Measurements from ENCODE around the gene MXD1. TPM values are rescaled to one million over a fixed set of nuclear protein-coding genes. Genes with fewer than 3 reads are reported as not detected.
A peak's percentile ranks its signal among the peaks of the same experiment; 100 is the strongest.
"Not testable (repeated sequence)": the region's sequence is repeated elsewhere in the genome, so short reads cannot be mapped to it uniquely, and the experiment has no call there.

Gene MXD1
- 0.35 and 0.70 TPM in 2 replicates for total RNA-seq (2014; rRNA removed; shearing (Covaris generic))

DNA sequence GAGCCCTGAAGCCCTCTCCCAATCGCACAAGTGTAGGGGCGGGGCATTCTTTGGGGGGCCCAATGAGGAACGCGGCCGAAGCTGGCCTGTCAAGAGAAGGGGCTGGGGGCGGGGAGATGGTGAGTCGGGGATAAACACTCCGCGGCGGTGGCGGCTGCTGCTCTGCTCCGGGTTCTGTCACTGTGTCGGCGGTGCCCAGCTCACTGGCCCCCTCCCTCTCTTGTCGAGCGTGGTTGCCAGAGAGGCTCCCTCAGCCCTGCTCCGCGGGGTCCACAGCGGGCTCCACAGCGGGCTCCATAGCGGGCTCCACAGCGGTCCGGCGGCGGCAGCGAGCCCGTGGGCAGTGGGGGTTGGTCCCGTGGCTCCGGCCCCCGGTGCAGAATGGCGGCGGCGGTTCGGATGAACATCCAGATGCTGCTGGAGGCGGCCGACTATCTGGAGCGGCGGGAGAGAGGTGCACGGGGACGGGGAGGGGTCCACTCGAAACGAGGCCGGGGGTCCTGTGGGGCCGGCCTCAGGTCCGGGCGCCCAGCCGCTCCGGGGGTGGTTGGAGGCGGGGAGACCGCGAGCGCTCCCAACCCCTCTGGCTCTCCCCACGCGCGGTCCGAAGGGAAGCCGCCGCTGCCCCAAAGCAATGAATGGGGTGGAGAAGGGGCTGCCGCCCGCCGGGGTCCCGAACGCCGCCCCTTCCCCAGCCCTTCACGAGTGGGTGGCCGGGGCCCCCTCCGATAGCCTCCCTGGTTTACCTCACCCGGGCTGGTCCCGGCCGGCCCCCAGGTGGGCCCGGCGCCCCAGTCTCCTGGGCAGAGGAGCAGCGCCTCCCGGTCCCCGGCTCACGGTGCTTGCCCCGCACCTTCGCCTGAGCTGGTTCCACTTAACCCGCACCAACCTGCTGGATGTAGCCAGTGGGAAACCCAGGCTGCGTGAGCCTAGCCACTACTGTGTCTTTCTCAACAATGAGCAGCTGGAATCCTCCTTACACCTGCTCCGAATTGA lies at the start of gene MXD1:
Gene MXD1 (plus strand): TSS at position 160 of the 996 bp plus-strand sequence. CDS start 222 bp downstream, at position 382.
- DNase-seq: peak; percentile 64
- Histone ChIP-seq H3K36me3 (replicated peaks; ENCODE audit: control insufficient read depth, insufficient read depth, low read length) (no peaks in the 10 kb centered on the region), H3K4me3 (ENCODE audit: insufficient read depth, low read depth, low read length) (peak within 1 kb of the TSS; percentile 73), H3K27me3 (ENCODE audit: control insufficient read depth, insufficient read depth, low read length) (peaks cover 8% of the 10 kb centered on the region; the same call in 1 of the 2 replicates)

- Histone ChIP-seq H3K4me3 (ENCODE audit: insufficient read depth, low read depth, low read length) (no peak overlapping the region), H3K36me3 (replicated peaks; ENCODE audit: control insufficient read depth, insufficient read depth, low read length) (no peaks in the 10 kb centered on the region), H3K27me3 (ENCODE audit: control insufficient read depth, insufficient read depth, low read length) (no peaks in the 10 kb centered on the region)
- no peak for DNase-seq
These were observed 26.5 kb upstream of the MXD1 start for GRCh38 chr2:69888451-69888850.

- no peaks in the 10 kb centered on the region for H3K27me3 ChIP-seq (ENCODE audit: control insufficient read depth, insufficient read depth, low read length)
- no peak for DNase-seq
- H3K36me3 ChIP-seq (replicated peaks; ENCODE audit: control insufficient read depth, insufficient read depth, low read length): no peaks in the 10 kb centered on the region
- H3K4me3 ChIP-seq (ENCODE audit: insufficient read depth, low read depth, low read length): no peak overlapping the region
These were observed 25.6 kb upstream of the MXD1 start for GRCh38 chr2:69889302-69889701.

GRCh38 chr2:69890881-69891280 lies 24.0 kb upstream of the MXD1 start:
- no peak for DNase-seq
- H3K4me3 ChIP-seq (ENCODE audit: insufficient read depth, low read depth, low read length): no peak overlapping the region
- H3K27me3 ChIP-seq (ENCODE audit: control insufficient read depth, insufficient read depth, low read length): no peaks in the 10 kb centered on the region
- H3K36me3 ChIP-seq (replicated peaks; ENCODE audit: control insufficient read depth, insufficient read depth, low read length): no peaks in the 10 kb centered on the region; the same call in 1 of the 2 replicates

GRCh38 chr2:69892838-69893424 lies 22.0 kb upstream of the MXD1 start:
- DNase-seq; H3K27me3 ChIP-seq (ENCODE audit: control insufficient read depth, insufficient read depth, low read length); H3K36me3 ChIP-seq (replicated peaks; ENCODE audit: control insufficient read depth, insufficient read depth, low read length); H3K4me3 ChIP-seq (ENCODE audit: insufficient read depth, low read depth, low read length): not testable (repeated sequence)

GRCh38 chr2:69893684-69894551 lies 21.0 kb upstream of the MXD1 start, which contains the start of gene SNRNP27:
Gene SNRNP27 (plus strand): TSS chr2:69893956. CDS start chr2:69893985, 29 bp downstream.
- H3K36me3 ChIP-seq (replicated peaks; ENCODE audit: control insufficient read depth, insufficient read depth, low read length): peaks cover 4% of the 10 kb centered on the region
- no peaks in the 10 kb centered on the region for H3K27me3 ChIP-seq (ENCODE audit: control insufficient read depth, insufficient read depth, low read length)
- peak within 1 kb of the TSS; percentile 59 for H3K4me3 ChIP-seq (ENCODE audit: insufficient read depth, low read depth, low read length)
- DNase-seq: peak; percentile 76

DNA sequence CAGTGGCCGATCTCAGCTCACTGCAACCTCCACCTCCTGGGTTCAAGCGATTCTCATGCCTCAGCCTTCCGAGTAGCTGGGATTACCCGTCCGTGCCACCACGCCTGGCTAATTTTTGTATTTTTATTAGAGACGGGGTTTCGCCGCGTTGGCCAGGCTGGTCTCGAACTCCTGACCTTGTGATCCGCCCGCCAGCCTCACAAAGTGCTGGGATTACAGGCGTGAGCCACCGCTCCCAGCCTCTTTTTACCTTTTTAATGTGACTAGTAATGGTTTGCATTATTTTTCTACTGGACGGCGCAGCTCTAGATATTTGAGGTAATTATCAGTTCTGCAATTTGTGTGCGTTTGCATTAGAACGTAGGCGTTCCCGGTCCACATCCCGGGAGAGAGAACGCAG lies 20.2 kb upstream of the MXD1 start:
- not testable (repeated sequence) for DNase-seq; H3K27me3 ChIP-seq (ENCODE audit: control insufficient read depth, insufficient read depth, low read length); H3K36me3 ChIP-seq (replicated peaks; ENCODE audit: control insufficient read depth, insufficient read depth, low read length)
- H3K4me3 ChIP-seq (ENCODE audit: insufficient read depth, low read depth, low read length): peak overlapping the region; percentile 59; the same call in 1 of the 2 replicates

DNA sequence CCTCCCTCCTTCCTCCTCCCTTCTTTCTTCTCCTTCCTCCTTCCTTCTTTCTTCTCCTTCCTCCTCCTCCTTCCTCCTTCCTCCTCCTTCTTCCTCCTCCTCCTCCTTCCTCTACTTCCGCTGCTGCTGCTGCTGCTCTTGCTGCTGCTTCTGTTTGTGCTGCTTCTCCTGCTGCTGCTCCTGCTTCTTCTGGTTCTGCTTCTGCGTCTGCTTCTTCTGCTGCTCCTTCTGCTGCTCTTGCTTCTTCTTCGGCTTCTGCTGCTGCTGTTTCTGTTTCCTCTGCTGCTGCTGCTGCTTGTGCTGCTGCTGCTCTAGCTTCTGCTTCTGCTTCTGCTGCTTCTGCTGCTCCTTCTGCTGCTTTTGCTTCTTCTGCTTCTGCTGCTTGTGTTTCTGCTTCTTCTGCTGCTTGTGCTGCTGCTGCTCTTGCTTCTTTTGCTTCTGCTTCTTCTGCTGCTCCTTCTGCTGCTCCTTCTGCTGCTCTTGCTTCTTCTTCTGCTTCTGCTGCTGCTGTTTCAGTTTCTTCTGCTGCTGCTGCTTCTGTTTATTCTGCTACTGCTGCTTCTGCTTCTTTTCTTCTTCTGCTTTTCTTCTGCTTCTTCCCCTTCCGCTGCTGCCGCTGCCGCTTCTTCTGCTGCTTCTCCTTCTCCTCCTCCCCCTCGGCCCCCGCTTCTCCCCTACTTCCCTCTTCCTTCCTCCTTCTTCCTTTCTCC lies 12.5 kb upstream of the MXD1 start:
- no peak for DNase-seq
- no peak overlapping the region for H3K4me3 ChIP-seq (ENCODE audit: insufficient read depth, low read depth, low read length)
- H3K27me3 ChIP-seq (ENCODE audit: control insufficient read depth, insufficient read depth, low read length): no peaks in the 10 kb centered on the region
- peaks cover 4% of the 10 kb centered on the region for H3K36me3 ChIP-seq (replicated peaks; ENCODE audit: control insufficient read depth, insufficient read depth, low read length)

- Histone ChIP-seq H3K36me3 (replicated peaks; ENCODE audit: control insufficient read depth, insufficient read depth, low read length) (peaks cover 4% of the 10 kb centered on the region), H3K4me3 (ENCODE audit: insufficient read depth, low read depth, low read length) (no peak overlapping the region), H3K27me3 (ENCODE audit: control insufficient read depth, insufficient read depth, low read length) (no peaks in the 10 kb centered on the region)
- DNase-seq: no peak
These were observed 7.7 kb upstream of the MXD1 start for GRCh38 chr2:69907216-69907615.

DNA sequence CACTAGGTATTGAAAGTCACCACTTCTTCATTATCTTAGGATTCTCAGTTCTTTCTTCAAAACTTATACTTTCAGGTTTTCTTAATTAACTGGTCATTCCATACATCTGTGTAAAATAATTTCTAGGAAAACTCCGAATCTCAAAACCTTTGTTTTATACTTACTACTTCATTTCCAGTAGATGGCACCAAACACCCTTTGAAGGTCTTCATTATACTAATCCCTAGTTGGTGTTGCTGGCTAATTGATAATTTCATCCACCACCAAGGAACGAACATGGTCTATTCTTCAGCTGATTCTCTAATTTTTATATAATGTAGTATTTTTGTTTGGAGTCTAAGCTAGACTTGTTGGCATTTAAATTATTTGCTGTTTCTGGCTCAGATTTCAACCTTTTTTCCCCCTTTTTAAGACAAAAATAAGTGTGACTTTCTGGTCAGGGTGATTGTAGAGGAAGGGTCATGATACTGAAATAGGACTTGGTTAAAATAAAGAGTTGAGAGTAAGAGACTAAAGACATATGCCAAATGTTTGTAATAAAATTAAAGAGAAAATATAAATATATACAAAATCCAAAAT lies 2.8 kb upstream of the MXD1 start:
- Histone ChIP-seq H3K27me3 (ENCODE audit: control insufficient read depth, insufficient read depth, low read length) (peaks cover 8% of the 10 kb centered on the region; the same call in 1 of the 2 replicates), H3K4me3 (ENCODE audit: insufficient read depth, low read depth, low read length) (no peak overlapping the region), H3K36me3 (replicated peaks; ENCODE audit: control insufficient read depth, insufficient read depth, low read length) (peaks cover 1% of the 10 kb centered on the region)
- peak; percentile 55 for DNase-seq

DNA sequence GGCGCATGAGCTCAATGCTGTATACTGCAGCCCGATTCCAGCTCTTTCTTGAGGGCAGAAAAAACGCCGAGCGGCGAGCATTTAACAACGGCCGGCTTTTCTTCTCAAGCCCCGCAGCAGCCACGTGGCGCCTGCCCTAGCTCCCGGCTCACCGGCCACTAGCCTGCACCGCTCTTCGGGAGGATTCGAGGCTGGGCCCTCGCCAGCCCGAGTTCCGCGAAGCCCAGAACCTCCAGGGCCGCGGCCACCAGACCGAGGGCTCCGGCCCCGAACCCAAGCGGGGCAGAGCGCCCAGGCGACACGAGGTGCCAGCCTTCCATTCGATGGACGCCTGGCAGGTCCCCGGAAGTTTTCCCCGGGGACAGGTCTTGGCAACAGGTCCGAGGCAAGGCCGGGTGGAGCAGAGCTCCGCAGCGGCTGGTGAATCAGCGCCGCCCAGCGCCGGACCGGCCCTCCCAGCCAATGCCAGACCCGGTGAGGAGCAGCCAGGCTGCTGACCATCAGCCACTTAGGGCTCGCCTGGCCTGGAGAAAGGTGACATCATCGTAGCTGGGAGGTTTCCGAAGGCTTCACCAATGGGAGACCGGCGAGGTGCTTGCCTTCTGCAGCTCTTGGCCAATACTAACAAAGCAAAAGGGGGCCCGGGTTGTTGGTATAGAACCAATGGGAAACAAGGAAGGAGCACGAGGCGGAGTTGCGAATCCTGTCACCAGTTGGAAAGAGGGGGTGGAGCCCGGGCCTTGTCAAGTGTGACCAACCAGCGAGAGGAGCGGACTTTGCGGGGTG lies 552 bp upstream of the MXD1 start:
- H3K36me3 ChIP-seq (replicated peaks; ENCODE audit: control insufficient read depth, insufficient read depth, low read length): no peaks in the 10 kb centered on the region
- H3K4me3 ChIP-seq (ENCODE audit: insufficient read depth, low read depth, low read length): peak overlapping the region; percentile 73
- DNase-seq: peak; percentile 97
- H3K27me3 ChIP-seq (ENCODE audit: control insufficient read depth, insufficient read depth, low read length): peaks cover 8% of the 10 kb centered on the region; the same call in 1 of the 2 replicates

GRCh38 chr2:69916106-69916505 lies 1.2 kb downstream of the MXD1 start:
- H3K36me3 ChIP-seq (replicated peaks; ENCODE audit: control insufficient read depth, insufficient read depth, low read length): no peaks in the 10 kb centered on the region
- H3K27me3 ChIP-seq (ENCODE audit: control insufficient read depth, insufficient read depth, low read length): peaks cover 8% of the 10 kb centered on the region; the same call in 1 of the 2 replicates
- H3K4me3 ChIP-seq (ENCODE audit: insufficient read depth, low read depth, low read length): no peak overlapping the region
- DNase-seq: no peak

DNA sequence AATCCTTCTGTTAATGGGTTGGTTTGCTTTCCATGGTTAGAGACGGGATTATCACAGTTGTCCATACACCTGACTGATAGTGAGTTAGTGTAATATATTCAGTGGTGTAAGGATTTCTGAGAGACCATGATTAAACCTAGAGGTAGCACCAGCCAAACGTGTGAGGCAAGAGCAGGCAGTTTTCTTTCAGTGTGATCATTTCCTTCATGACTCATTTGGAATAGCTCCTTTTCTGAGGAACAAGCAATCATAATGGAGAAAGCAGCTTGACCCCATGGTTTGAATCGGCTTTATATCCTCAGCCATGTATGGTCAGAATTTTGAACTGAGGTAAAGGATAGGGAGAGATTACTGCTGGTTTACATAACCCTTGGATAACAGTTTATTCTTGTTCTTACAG lies 2.9 kb downstream of the MXD1 start:
- Histone ChIP-seq H3K4me3 (ENCODE audit: insufficient read depth, low read depth, low read length) (no peak overlapping the region), H3K36me3 (replicated peaks; ENCODE audit: control insufficient read depth, insufficient read depth, low read length) (no peaks in the 10 kb centered on the region), H3K27me3 (ENCODE audit: control insufficient read depth, insufficient read depth, low read length) (peaks cover 8% of the 10 kb centered on the region; the same call in 1 of the 2 replicates)
- DNase-seq: no peak
